WTC11 (cell line): Measurements from ENCODE around the gene SLC25A21. TPM values are rescaled to one million over a fixed set of nuclear protein-coding genes. Genes with fewer than 3 reads are reported as not detected.

Experiments
- ATAC-seq: fragments of 200-7000 bp; cut with Tn5 transposase; 2 replicates; pipeline ENCODE4 v1.10.0; 2021; ENCODE audit warnings: mild to moderate bottlenecking, moderate library complexity
- CTCF ChIA-PET: fragments of 300-600 bp; sonication (Branson Sonifier 250); formaldehyde crosslinking; loops from one replicate; lab custom pipeline; 2021; ENCODE audit warnings: antibody characterized with exemption; lab: Charles Lee
- POLR2A ChIA-PET: fragments of 350-600 bp; sonication (Branson Sonifier 250); formaldehyde crosslinking; loops from one replicate; lab custom pipeline; 2021; ENCODE audit warnings: antibody characterized with exemption; lab: Charles Lee
- DNase-seq: peaks from one replicate; pipeline ENCODE4 v3.0.0; 2021; ENCODE audit warnings: low spot score
- H3K27ac Mint-ChIP-seq: 2 replicates; pipeline ENCODE4 v1.8.0; 2021; ENCODE audit warnings: mixed read lengths
- H3K27me3 Mint-ChIP-seq: 2 replicates; pipeline ENCODE4 v1.8.0; 2021; ENCODE audit warnings: low read depth, mild to moderate bottlenecking, moderate library complexity, mixed read lengths
- H3K36me3 Mint-ChIP-seq: 2 replicates; pipeline ENCODE4 v1.8.0; 2021; ENCODE audit warnings: mixed read lengths
- H3K4me1 Mint-ChIP-seq: 2 replicates; pipeline ENCODE4 v1.8.0; 2022; ENCODE audit warnings: mixed read lengths
- H3K4me3 Mint-ChIP-seq: 2 replicates; pipeline ENCODE4 v1.8.0; 2021; ENCODE audit warnings: mild to moderate bottlenecking, moderate library complexity, mixed read lengths
- H3K9me3 Mint-ChIP-seq: 2 replicates; pipeline ENCODE4 v1.8.0; 2021; ENCODE audit warnings: mixed read lengths
- FOXK1 ChIP-seq: sonication (generic); formaldehyde crosslinking; IDR thresholded peaks from 2 replicates; pipeline ENCODE4 v1.8.0; 2022; ENCODE audit warnings: mild to moderate bottlenecking, moderate library complexity, missing genetic modification reagents
- FOXP1 ChIP-seq: sonication (generic); formaldehyde crosslinking; IDR thresholded peaks from 2 replicates; pipeline ENCODE4 v1.8.0; 2022; ENCODE audit warnings: missing genetic modification reagents, mild to moderate bottlenecking, moderate library complexity, borderline replicate concordance
- GRHL2 ChIP-seq: fragments of 250-450 bp; sonication (Bioruptor Pico); IDR thresholded peaks from 2 replicates; pipeline ENCODE4 v1.8.0; 2022; ENCODE audit warnings: mild to moderate bottlenecking, moderate library complexity; ENCODE audit not compliant: insufficient replicate concordance, severe bottlenecking
- NR2C2 ChIP-seq: sonication (generic); formaldehyde crosslinking; IDR thresholded peaks from 2 replicates; pipeline ENCODE4 v1.8.0; 2022; ENCODE audit warnings: mild to moderate bottlenecking, missing genetic modification reagents
- NR3C1 ChIP-seq: sonication (generic); formaldehyde crosslinking; conservative IDR thresholded peaks from 2 replicates; pipeline ENCODE4 v1.8.1; 2023; ENCODE audit warnings: low read depth, mild to moderate bottlenecking, missing genetic modification reagents
- PRRX2 ChIP-seq: fragments of 250-450 bp; sonication (Bioruptor Pico); IDR thresholded peaks from 2 replicates; pipeline ENCODE4 v1.8.0; 2021; ENCODE audit warnings: mild to moderate bottlenecking
- RELA ChIP-seq: sonication (generic); formaldehyde crosslinking; IDR thresholded peaks from 2 replicates; pipeline ENCODE4 v1.8.1; 2022; ENCODE audit warnings: missing genetic modification reagents, mild to moderate bottlenecking, borderline replicate concordance
- SMAD4 ChIP-seq: sonication (generic); formaldehyde crosslinking; IDR thresholded peaks from 2 replicates; pipeline ENCODE4 v1.8.0; 2022; ENCODE audit warnings: mild to moderate bottlenecking, missing genetic modification reagents
- TEAD1 ChIP-seq: sonication (generic); formaldehyde crosslinking; IDR thresholded peaks from 2 replicates; pipeline ENCODE4 v1.8.0; 2022; ENCODE audit warnings: mild to moderate bottlenecking, missing genetic modification reagents
- ZNF423 ChIP-seq: fragments of 250-450 bp; sonication (Bioruptor Pico); IDR thresholded peaks from 2 replicates; pipeline ENCODE4 v2.1.2; 2022; ENCODE audit warnings: mild to moderate bottlenecking, moderate library complexity
- total RNA-seq: library from RNA; stranded (reverse); gene quantifications from 3 replicates; pipeline ENCODE4 v1.2.3, GENCODE V29; 2021
- TF ChIP-seq, protein P1 (sequence below): sonication (generic); formaldehyde crosslinking; IDR thresholded peaks from 2 replicates; pipeline ENCODE4 v1.8.1; 2023; ENCODE audit warnings: mild to moderate bottlenecking, missing genetic modification reagents
- TF ChIP-seq, protein P2 (sequence below): sonication (generic); formaldehyde crosslinking; IDR thresholded peaks from 2 replicates; pipeline ENCODE4 v1.8.1; 2022; ENCODE audit warnings: mild to moderate bottlenecking, missing genetic modification reagents, moderate library complexity, borderline replicate concordance
- TF ChIP-seq, protein P3 (sequence below): sonication (generic); formaldehyde crosslinking; IDR thresholded peaks from 2 replicates; pipeline ENCODE4 v1.8.1; 2022; ENCODE audit warnings: missing genetic modification reagents, borderline replicate concordance
- TF ChIP-seq, protein P4 (sequence below): sonication (generic); formaldehyde crosslinking; IDR thresholded peaks from 2 replicates; pipeline ENCODE4 v1.8.0; 2022; ENCODE audit warnings: mild to moderate bottlenecking, missing genetic modification reagents
- TF ChIP-seq, protein P5 (sequence below): fragments of 250-450 bp; sonication (Bioruptor Pico); IDR thresholded peaks from 2 replicates; pipeline ENCODE4 v1.9.0; 2021; ENCODE audit warnings: mild to moderate bottlenecking
- TF ChIP-seq, protein P6 (sequence below): sonication (generic); formaldehyde crosslinking; IDR thresholded peaks from 2 replicates; pipeline ENCODE4 v1.8.1; 2022; ENCODE audit warnings: low read depth, mild to moderate bottlenecking, moderate library complexity, missing genetic modification reagents, borderline replicate concordance
- TF ChIP-seq, protein P7 (sequence below): fragments of 250-450 bp; sonication (Bioruptor Pico); IDR thresholded peaks from 2 replicates; pipeline ENCODE4 v1.9.0; 2021; ENCODE audit warnings: mild to moderate bottlenecking, borderline replicate concordance
- TF ChIP-seq, protein P8 (sequence below): fragments of 250-450 bp; sonication (Bioruptor Pico); IDR thresholded peaks from 2 replicates; pipeline ENCODE4 v1.9.0; 2021; ENCODE audit warnings: moderate library complexity, mild to moderate bottlenecking, inconsistent platforms, borderline replicate concordance

The SLC25A21 gene
- total RNA-seq, 1 experiment from 2014 or later = 8.2 TPM

DNA sequence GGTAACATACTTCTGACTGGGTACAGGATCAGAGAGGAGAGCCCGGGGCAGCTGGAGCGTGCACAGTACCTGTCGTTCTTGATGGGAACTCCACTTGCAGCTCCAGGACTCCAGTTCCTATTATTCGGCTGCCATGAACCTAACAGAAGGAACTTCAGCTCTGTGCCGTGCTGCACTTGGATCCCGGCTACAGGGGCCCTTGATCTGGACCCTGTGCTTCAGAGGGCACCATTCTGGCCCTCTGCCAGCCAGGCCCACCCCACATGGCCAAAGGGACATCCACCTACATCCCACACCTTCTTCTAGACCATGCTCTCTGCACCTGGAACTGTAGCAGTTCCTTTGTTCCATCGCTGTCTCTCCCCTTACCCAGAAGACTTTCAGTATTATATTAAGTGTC is 452.6 kb downstream of the SLC25A21 start:
- no peaks in the 10 kb centered on the region for H3K27me3 Mint-ChIP-seq
- peaks cover 27% of the 10 kb centered on the region for H3K4me1 Mint-ChIP-seq
- POLR2A ChIA-PET = no interaction called here
- TF ChIP-seq, protein P1, sequence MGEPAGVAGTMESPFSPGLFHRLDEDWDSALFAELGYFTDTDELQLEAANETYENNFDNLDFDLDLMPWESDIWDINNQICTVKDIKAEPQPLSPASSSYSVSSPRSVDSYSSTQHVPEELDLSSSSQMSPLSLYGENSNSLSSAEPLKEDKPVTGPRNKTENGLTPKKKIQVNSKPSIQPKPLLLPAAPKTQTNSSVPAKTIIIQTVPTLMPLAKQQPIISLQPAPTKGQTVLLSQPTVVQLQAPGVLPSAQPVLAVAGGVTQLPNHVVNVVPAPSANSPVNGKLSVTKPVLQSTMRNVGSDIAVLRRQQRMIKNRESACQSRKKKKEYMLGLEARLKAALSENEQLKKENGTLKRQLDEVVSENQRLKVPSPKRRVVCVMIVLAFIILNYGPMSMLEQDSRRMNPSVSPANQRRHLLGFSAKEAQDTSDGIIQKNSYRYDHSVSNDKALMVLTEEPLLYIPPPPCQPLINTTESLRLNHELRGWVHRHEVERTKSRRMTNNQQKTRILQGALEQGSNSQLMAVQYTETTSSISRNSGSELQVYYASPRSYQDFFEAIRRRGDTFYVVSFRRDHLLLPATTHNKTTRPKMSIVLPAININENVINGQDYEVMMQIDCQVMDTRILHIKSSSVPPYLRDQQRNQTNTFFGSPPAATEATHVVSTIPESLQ (CRISPR knock-in tag) = no peak
- TF ChIP-seq NR3C1 (CRISPR knock-in tag) (no peak), SMAD4 (no peak), PRRX2 (CRISPR knock-in tag) (no peak), NR2C2 (no peak), TEAD1 (CRISPR knock-in tag) (no peak), FOXK1 (CRISPR knock-in tag) (no peak), ZNF423 (no peak), RELA (CRISPR knock-in tag) (no peak), FOXP1 (CRISPR knock-in tag) (no peak), GRHL2 (CRISPR knock-in tag) (no peak)
- TF ChIP-seq, protein P2, sequence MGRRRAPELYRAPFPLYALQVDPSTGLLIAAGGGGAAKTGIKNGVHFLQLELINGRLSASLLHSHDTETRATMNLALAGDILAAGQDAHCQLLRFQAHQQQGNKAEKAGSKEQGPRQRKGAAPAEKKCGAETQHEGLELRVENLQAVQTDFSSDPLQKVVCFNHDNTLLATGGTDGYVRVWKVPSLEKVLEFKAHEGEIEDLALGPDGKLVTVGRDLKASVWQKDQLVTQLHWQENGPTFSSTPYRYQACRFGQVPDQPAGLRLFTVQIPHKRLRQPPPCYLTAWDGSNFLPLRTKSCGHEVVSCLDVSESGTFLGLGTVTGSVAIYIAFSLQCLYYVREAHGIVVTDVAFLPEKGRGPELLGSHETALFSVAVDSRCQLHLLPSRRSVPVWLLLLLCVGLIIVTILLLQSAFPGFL (CRISPR knock-in tag) = no peak
- TF ChIP-seq, protein P3, sequence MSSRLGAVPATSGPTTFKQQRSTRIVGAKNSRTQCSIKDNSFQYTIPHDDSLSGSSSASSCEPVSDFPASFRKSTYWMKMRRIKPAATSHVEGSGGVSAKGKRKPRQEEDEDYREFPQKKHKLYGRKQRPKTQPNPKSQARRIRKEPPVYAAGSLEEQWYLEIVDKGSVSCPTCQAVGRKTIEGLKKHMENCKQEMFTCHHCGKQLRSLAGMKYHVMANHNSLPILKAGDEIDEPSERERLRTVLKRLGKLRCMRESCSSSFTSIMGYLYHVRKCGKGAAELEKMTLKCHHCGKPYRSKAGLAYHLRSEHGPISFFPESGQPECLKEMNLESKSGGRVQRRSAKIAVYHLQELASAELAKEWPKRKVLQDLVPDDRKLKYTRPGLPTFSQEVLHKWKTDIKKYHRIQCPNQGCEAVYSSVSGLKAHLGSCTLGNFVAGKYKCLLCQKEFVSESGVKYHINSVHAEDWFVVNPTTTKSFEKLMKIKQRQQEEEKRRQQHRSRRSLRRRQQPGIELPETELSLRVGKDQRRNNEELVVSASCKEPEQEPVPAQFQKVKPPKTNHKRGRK (CRISPR knock-in tag) = no peak
- TF ChIP-seq, protein P4, sequence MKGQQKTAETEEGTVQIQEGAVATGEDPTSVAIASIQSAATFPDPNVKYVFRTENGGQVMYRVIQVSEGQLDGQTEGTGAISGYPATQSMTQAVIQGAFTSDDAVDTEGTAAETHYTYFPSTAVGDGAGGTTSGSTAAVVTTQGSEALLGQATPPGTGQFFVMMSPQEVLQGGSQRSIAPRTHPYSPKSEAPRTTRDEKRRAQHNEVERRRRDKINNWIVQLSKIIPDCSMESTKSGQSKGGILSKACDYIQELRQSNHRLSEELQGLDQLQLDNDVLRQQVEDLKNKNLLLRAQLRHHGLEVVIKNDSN = no peak
- TF ChIP-seq, protein P5, sequence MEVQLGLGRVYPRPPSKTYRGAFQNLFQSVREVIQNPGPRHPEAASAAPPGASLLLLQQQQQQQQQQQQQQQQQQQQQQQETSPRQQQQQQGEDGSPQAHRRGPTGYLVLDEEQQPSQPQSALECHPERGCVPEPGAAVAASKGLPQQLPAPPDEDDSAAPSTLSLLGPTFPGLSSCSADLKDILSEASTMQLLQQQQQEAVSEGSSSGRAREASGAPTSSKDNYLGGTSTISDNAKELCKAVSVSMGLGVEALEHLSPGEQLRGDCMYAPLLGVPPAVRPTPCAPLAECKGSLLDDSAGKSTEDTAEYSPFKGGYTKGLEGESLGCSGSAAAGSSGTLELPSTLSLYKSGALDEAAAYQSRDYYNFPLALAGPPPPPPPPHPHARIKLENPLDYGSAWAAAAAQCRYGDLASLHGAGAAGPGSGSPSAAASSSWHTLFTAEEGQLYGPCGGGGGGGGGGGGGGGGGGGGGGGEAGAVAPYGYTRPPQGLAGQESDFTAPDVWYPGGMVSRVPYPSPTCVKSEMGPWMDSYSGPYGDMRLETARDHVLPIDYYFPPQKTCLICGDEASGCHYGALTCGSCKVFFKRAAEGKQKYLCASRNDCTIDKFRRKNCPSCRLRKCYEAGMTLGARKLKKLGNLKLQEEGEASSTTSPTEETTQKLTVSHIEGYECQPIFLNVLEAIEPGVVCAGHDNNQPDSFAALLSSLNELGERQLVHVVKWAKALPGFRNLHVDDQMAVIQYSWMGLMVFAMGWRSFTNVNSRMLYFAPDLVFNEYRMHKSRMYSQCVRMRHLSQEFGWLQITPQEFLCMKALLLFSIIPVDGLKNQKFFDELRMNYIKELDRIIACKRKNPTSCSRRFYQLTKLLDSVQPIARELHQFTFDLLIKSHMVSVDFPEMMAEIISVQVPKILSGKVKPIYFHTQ = no peak
- TF ChIP-seq, protein P6, sequence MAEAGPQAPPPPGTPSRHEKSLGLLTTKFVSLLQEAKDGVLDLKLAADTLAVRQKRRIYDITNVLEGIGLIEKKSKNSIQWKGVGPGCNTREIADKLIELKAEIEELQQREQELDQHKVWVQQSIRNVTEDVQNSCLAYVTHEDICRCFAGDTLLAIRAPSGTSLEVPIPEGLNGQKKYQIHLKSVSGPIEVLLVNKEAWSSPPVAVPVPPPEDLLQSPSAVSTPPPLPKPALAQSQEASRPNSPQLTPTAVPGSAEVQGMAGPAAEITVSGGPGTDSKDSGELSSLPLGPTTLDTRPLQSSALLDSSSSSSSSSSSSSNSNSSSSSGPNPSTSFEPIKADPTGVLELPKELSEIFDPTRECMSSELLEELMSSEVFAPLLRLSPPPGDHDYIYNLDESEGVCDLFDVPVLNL (CRISPR knock-in tag) = no peak
- TF ChIP-seq, protein P7, sequence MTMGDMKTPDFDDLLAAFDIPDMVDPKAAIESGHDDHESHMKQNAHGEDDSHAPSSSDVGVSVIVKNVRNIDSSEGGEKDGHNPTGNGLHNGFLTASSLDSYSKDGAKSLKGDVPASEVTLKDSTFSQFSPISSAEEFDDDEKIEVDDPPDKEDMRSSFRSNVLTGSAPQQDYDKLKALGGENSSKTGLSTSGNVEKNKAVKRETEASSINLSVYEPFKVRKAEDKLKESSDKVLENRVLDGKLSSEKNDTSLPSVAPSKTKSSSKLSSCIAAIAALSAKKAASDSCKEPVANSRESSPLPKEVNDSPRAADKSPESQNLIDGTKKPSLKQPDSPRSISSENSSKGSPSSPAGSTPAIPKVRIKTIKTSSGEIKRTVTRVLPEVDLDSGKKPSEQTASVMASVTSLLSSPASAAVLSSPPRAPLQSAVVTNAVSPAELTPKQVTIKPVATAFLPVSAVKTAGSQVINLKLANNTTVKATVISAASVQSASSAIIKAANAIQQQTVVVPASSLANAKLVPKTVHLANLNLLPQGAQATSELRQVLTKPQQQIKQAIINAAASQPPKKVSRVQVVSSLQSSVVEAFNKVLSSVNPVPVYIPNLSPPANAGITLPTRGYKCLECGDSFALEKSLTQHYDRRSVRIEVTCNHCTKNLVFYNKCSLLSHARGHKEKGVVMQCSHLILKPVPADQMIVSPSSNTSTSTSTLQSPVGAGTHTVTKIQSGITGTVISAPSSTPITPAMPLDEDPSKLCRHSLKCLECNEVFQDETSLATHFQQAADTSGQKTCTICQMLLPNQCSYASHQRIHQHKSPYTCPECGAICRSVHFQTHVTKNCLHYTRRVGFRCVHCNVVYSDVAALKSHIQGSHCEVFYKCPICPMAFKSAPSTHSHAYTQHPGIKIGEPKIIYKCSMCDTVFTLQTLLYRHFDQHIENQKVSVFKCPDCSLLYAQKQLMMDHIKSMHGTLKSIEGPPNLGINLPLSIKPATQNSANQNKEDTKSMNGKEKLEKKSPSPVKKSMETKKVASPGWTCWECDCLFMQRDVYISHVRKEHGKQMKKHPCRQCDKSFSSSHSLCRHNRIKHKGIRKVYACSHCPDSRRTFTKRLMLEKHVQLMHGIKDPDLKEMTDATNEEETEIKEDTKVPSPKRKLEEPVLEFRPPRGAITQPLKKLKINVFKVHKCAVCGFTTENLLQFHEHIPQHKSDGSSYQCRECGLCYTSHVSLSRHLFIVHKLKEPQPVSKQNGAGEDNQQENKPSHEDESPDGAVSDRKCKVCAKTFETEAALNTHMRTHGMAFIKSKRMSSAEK (CRISPR knock-in tag) = no peak
- TF ChIP-seq, protein P8, sequence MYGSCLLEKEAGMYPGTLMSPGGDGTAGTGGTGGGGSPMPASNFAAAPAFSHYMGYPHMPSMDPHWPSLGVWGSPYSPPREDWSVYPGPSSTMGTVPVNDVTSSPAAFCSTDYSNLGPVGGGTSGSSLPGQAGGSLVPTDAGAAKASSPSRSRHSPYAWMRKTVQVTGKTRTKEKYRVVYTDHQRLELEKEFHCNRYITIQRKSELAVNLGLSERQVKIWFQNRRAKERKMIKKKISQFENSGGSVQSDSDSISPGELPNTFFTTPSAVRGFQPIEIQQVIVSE = no peak
- H3K4me3 Mint-ChIP-seq = no peak overlapping the region
- H3K27ac Mint-ChIP-seq = no peak overlapping the region
- CTCF ChIA-PET = interaction anchor here (1.2 kb wide), 1 partner anchor 222 kb away, joined by 3 read pairs; no protein-coding TSS in a partner anchor
- no peak for ATAC-seq
- H3K9me3 Mint-ChIP-seq = no peaks in the 10 kb centered on the region
- no peaks in the 10 kb centered on the region for H3K36me3 Mint-ChIP-seq
- DNase-seq = no peak
